HepG2 (cell line): ENCODE measurements around the gene MYLK3.
"Not testable (repeated sequence)": the region's sequence is repeated elsewhere in the genome, so short reads cannot be mapped to it uniquely, and the experiment has no call there.

Experiments used
- CTCF ChIP-seq: sonication (generic); formaldehyde crosslinking; IDR thresholded peaks from 2 replicates; pipeline ENCODE4 v1.5.0; 2020; ENCODE audit warnings: mild to moderate bottlenecking, missing genetic modification reagents, moderate library complexity
- NR2C2 ChIP-seq: sonication (generic); formaldehyde crosslinking; IDR thresholded peaks from 2 replicates; pipeline ENCODE4 v1.4.0; 2020; ENCODE audit warnings: missing genetic modification reagents, mild to moderate bottlenecking, moderate library complexity, borderline replicate concordance
- ZFP36 ChIP-seq: fragments of 150-350 bp; IDR thresholded peaks from 2 replicates; pipeline ENCODE4 v1.6.1; 2018; ENCODE audit warnings: borderline replicate concordance, low read length, low read depth; ENCODE audit not compliant: partially characterized antibody
- ZNF431 ChIP-seq: sonication (generic); formaldehyde crosslinking; IDR thresholded peaks from 2 replicates; pipeline ENCODE4 v1.9.0; 2022; ENCODE audit warnings: missing genetic modification reagents, low read depth, mild to moderate bottlenecking, borderline replicate concordance

- not testable (repeated sequence) for TF ChIP-seq NR2C2 (CRISPR knock-in tag); ZFP36; CTCF (CRISPR knock-in tag); ZNF431
These were observed 66.3 kb downstream of the MYLK3 start for GRCh38 chr16:46681867-46682266.
